Lower lobe of right lung (tissue), 2 donors: ENCODE data around the gene ITLN2. TPM values are rescaled to one million over a fixed set of nuclear protein-coding genes. Genes with fewer than 3 reads are reported as not detected.
"Not testable (repeated sequence)": the region's sequence is repeated elsewhere in the genome, so short reads cannot be mapped to it uniquely, and the experiment has no call there.

Source experiments
- ATAC-seq, 2 donors: fragments of 200-7000 bp; cut with Tn5 transposase; one replicate each; pipeline ENCODE4 v1.9.1; 2020 to 2022; ENCODE audit warnings: mild to moderate bottlenecking in 2 of 2, moderate library complexity in 2 of 2
- DNase-seq: peaks from one replicate; pipeline ENCODE4 v3.0.0-alpha.2; 2020
- H3K27ac ChIP-seq: fragments of 200-600 bp; one replicate; pipeline ENCODE4 v1.8.0; 2022
- H3K27me3 ChIP-seq: fragments of 200-600 bp; one replicate; pipeline ENCODE4 v1.8.0; 2022; ENCODE audit warnings: low read depth
- H3K36me3 ChIP-seq: fragments of 200-600 bp; one replicate; pipeline ENCODE4 v1.8.0; 2022; ENCODE audit warnings: mild to moderate bottlenecking
- H3K4me1 ChIP-seq: fragments of 200-600 bp; one replicate; pipeline ENCODE4 v1.8.0; 2022
- H3K4me3 ChIP-seq: fragments of 200-600 bp; one replicate; pipeline ENCODE4 v1.8.0; 2022; ENCODE audit warnings: mild to moderate bottlenecking
- H3K9me3 ChIP-seq: fragments of 200-600 bp; one replicate; pipeline ENCODE4 v1.8.0; 2022
- CTCF ChIP-seq: fragments of 200-600 bp; IDR thresholded peaks from one replicate; pipeline ENCODE4 v1.8.0; 2022; ENCODE audit warnings: antibody characterized with exemption, mild to moderate bottlenecking
- intact Hi-C: fragments of 100-400 bp; cut with DNase I; formaldehyde crosslinking; loops from one replicate; pipeline ENCODE4 v1.11.0; 2022
- total RNA-seq: library from RNA; stranded (reverse); fragmentation: NEBNext Ultra II Directional; extraction: Animal tissue kit (Norgen Biotek cat#: 25700); gene quantifications from one replicate; pipeline ENCODE4 v1.2.1, GENCODE V29; 2021
- donor health status: DM: no; HTN: yes; CAD: no; lungs with severe emphysema.

Gene ITLN2
- total RNA-seq, 1 donor from 2014 or later: 30.7 TPM

- no peaks in the 10 kb centered on the region for H3K27me3 ChIP-seq
- DNase-seq (no peak), ATAC-seq (no peak)
- H3K4me1 ChIP-seq: peaks cover 31% of the 10 kb centered on the region
- no peak overlapping the region for H3K27ac ChIP-seq
- TF ChIP-seq CTCF: no peak
- intact Hi-C loops: no loop called here
- no peaks in the 10 kb centered on the region for H3K9me3 ChIP-seq
- H3K36me3 ChIP-seq: no peaks in the 10 kb centered on the region
- no peak overlapping the region for H3K4me3 ChIP-seq
Measured at GRCh38 chr1:160907976-160908375, 46.6 kb downstream of the ITLN2 start.

- H3K27ac ChIP-seq: peak overlapping the region; percentile 53
- no peaks in the 10 kb centered on the region for H3K9me3 ChIP-seq
- TF ChIP-seq CTCF: no peak
- H3K4me3 ChIP-seq: no peak overlapping the region
- ATAC-seq (peak in 1 of 2 donors; percentile 39), DNase-seq (no peak)
- intact Hi-C loops: no loop called here
- no peaks in the 10 kb centered on the region for H3K36me3 ChIP-seq
- peaks cover 10% of the 10 kb centered on the region for H3K4me1 ChIP-seq
- no peaks in the 10 kb centered on the region for H3K27me3 ChIP-seq
Measured at GRCh38 chr1:160905617-160905989, 49.0 kb downstream of the ITLN2 start.

DNA sequence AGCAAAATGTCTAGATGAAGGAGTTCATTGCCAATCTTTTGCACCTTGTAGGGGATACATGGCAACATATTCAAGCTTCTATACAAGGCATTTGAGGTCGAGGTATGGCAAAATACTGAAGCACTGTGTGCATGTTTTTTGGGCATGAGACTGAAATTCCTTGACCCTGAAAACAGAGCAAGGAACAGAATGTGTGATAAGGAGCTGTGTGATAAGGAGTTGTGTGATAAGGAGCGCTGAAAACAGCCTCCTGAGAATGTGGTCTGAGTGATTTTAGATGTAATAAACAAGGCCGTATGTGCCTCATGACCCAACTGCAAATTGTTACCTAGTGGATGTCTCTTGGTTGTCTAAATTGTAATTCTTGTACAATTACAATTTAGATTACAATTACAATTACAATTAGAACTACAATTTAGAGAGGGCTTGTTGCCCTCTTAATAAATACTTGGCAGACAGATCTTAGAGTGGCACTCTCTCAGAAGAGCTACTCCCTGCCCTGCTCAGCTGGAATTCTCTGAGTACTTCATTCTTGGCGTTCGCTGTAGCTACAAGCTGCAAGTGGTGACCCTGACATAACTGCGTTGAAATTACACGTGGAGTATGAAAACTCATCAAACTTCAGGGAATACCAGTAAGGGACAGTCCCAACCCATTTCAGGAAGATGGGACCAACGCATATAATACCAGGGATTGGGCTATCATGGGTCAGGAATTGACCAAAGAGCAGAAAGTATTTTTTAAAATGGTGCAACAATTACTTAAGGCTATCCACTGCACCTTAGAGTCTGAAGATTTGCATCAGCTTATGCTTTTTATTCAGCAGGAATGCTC is 49.6 kb downstream of the ITLN2 start:
- DNase-seq (no peak), ATAC-seq (peak; percentile 89 to 95)
- Histone ChIP-seq H3K27ac (peak overlapping the region; percentile 53), H3K4me1 (peaks cover 10% of the 10 kb centered on the region), H3K9me3 (no peaks in the 10 kb centered on the region), H3K4me3 (no peak overlapping the region), H3K27me3 (no peaks in the 10 kb centered on the region), H3K36me3 (no peaks in the 10 kb centered on the region)
- TF ChIP-seq CTCF: no peak
- intact Hi-C loops: no loop called here

- H3K4me1 ChIP-seq: peaks cover 10% of the 10 kb centered on the region
- ATAC-seq, H3K9me3 ChIP-seq, H3K27ac ChIP-seq, DNase-seq, H3K36me3 ChIP-seq, H3K4me3 ChIP-seq, intact Hi-C loops, H3K27me3 ChIP-seq: not testable (repeated sequence)
Measured at GRCh38 chr1:160902251-160902650, 52.4 kb downstream of the ITLN2 start.

- Histone ChIP-seq H3K4me3 (no peak overlapping the region), H3K27me3 (no peaks in the 10 kb centered on the region), H3K27ac (no peak overlapping the region), H3K9me3 (no peaks in the 10 kb centered on the region), H3K4me1 (peaks cover 10% of the 10 kb centered on the region), H3K36me3 (no peaks in the 10 kb centered on the region)
- no peak for TF ChIP-seq CTCF
- ATAC-seq: no peak
- DNase-seq: no peak
- intact Hi-C loops: no loop called here
Measured at GRCh38 chr1:160901768-160902167, 52.8 kb downstream of the ITLN2 start.

DNA sequence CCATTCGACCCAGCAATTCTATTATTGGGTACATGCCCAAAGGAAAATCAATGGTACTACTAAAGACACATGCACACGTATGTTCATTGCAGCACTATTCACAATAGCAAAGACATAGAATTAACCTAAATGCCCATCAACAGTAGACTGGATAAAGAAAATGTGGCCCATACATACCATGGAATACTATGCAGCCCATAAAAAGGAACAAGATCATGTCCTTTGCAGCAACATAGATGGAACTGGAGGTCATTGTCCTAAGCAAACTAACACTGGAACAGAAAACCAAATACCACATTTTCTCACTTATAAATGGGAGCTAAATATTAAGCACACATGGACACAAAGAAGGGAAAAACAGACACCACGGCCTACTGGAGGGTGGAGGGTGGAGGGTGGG is 53.9 kb downstream of the ITLN2 start:
- H3K36me3 ChIP-seq, ATAC-seq, intact Hi-C loops, H3K9me3 ChIP-seq, H3K4me1 ChIP-seq, DNase-seq, H3K27me3 ChIP-seq, H3K4me3 ChIP-seq, H3K27ac ChIP-seq: not testable (repeated sequence)

Other genes with a start within 250 kb of the ITLN2 start
- 26.3 TPM for gene CD48, start 243.0 kb downstream of the ITLN2 start, total RNA-seq
- gene SLAMF7, start 215.6 kb downstream of the ITLN2 start, total RNA-seq: 7.9 TPM
- gene LY9, start 158.6 kb downstream of the ITLN2 start, total RNA-seq: 1.8 TPM
- gene CD244, start 91.9 kb downstream of the ITLN2 start, total RNA-seq: 4.5 TPM
- gene ITLN1, start 69.6 kb downstream of the ITLN2 start, total RNA-seq: 2.7 TPM
- gene F11R, start 66.3 kb upstream of the ITLN2 start, total RNA-seq: 162 TPM
- gene TSTD1, start 84.2 kb upstream of the ITLN2 start, total RNA-seq: 63.2 TPM
- gene USF1, start 91.2 kb upstream of the ITLN2 start, total RNA-seq: 81.8 TPM
- gene ARHGAP30, start 115.1 kb upstream of the ITLN2 start, total RNA-seq: 63.7 TPM
- gene NECTIN4, start 134.7 kb upstream of the ITLN2 start, total RNA-seq: 6.2 TPM
- 7.2 TPM for gene KLHDC9, start 143.6 kb upstream of the ITLN2 start, total RNA-seq
- gene PFDN2, start 163.2 kb upstream of the ITLN2 start, total RNA-seq: 46.2 TPM
- gene NIT1, start 163.3 kb upstream of the ITLN2 start, total RNA-seq: 43.6 TPM
- 38.3 TPM for gene DEDD, start 177.9 kb upstream of the ITLN2 start, total RNA-seq
- gene UFC1, start 199.2 kb upstream of the ITLN2 start, total RNA-seq: 92.2 TPM
- gene USP21, start 204.7 kb upstream of the ITLN2 start, total RNA-seq: 32.2 TPM
- gene PPOX, start 211.6 kb upstream of the ITLN2 start, total RNA-seq: 24.1 TPM
- gene B4GALT3, start 222.7 kb upstream of the ITLN2 start, total RNA-seq: 29.6 TPM
- 1.4 TPM for gene ADAMTS4, start 244.2 kb upstream of the ITLN2 start, total RNA-seq
- gene NDUFS2, start 247.6 kb upstream of the ITLN2 start, total RNA-seq: 66.3 TPM